K562 (cell line): ENCODE data around the gene RIC3. TPM values are rescaled to one million over a fixed set of nuclear protein-coding genes. Genes with fewer than 3 reads are reported as not detected.

ENCODE experiments used
- ATAC-seq: fragments of 200-7000 bp; cut with Tn5 transposase; 3 replicates; pipeline ENCODE4 v1.9.1; 2020; ENCODE audit warnings: moderate library complexity
- BruUV-seq: library from RNA; stranded (reverse); fragments of 400-500 nt; replicated peaks from 2 replicates; lab custom pipeline; 2021; lab: Mats Ljungman, UMichigan
- CTCF ChIA-PET: fragments of 300-600 bp; formaldehyde crosslinking; extraction: SDS; loops from one replicate; lab custom pipeline; 2021; ENCODE audit warnings: low intra/inter-chr PET ratio; lab: Yijun Ruan, JAX
- POLR2A ChIA-PET: fragments of 300-600, 350-650 bp; sonication (Branson Sonifier 250); formaldehyde crosslinking; extraction: SDS; loops from one replicate; lab custom pipeline; 2021; ENCODE audit warnings: antibody characterized with exemption, inconsistent platforms; lab: Yijun Ruan, JAX
- DNase-seq, 4 experiments: peaks; one replicate each; pipeline versions ENCODE4 v3.0.0 to v3.0.0-alpha.2; 2011 to 2018; ENCODE audit warnings: low spot score in 3 of 4, mixed read lengths in 3 of 4; ENCODE audit errors: extremely low read depth in 1 of 4
- FAIRE-seq: peaks from 2 replicates; lab custom pipeline; 2011; peaks lifted over from hg19 to GRCh38; lab: Jason Lieb, UNC
- H2AFZ ChIP-seq: 2 replicates; pipeline ENCODE4 v1.6.0; 2011; ENCODE audit warnings: low read depth, low read length, control low read depth, inconsistent platforms
- H3K27ac ChIP-seq: fragments of 200-600 bp; 3 replicates; pipeline ENCODE4 v1.8.0; 2011; ENCODE audit warnings: low read depth, mild to moderate bottlenecking, control low read depth, inconsistent platforms, low read length, moderate library complexity, mixed read lengths; ENCODE audit errors: extremely low read depth
- H3K27me3 ChIP-seq, 2 experiments: fragments of 300-600 bp in 1 of 2; 2 replicates in 1 of 2; 3 replicates in 1 of 2; pipeline versions ENCODE4 v1.6.0 to v1.8.0; 2011; ENCODE audit warnings: inconsistent platforms in 2 of 2, low read length in 2 of 2, mild to moderate bottlenecking in 1 of 2, mixed read lengths in 1 of 2, moderate library complexity in 1 of 2; ENCODE audit not compliant: control insufficient read depth in 2 of 2, insufficient read depth in 2 of 2
- H3K36me3 ChIP-seq: fragments of 300-600 bp; 3 replicates; pipeline ENCODE4 v1.8.0; 2011; ENCODE audit warnings: mild to moderate bottlenecking, low read length, inconsistent platforms; ENCODE audit not compliant: control insufficient read depth, insufficient read depth
- H3K4me1 ChIP-seq, 2 experiments: fragments of 200-600 bp in 1 of 2; replicated peaks in 1 of 2; 2 replicates in 1 of 2; 3 replicates in 1 of 2; pipeline versions ENCODE4 v1.5.1 to v1.8.0; 2011; ENCODE audit warnings: inconsistent platforms in 2 of 2, low read length in 2 of 2, mild to moderate bottlenecking in 1 of 2, mixed read lengths in 1 of 2, moderate library complexity in 1 of 2; ENCODE audit not compliant: control insufficient read depth in 2 of 2, insufficient read depth in 2 of 2
- H3K4me2 ChIP-seq: 2 replicates; pipeline ENCODE4 v1.6.1; 2011; ENCODE audit warnings: low read length, control low read depth, inconsistent platforms, mixed read lengths; ENCODE audit not compliant: insufficient read depth
- H3K4me3 ChIP-seq: fragments of 200-600 bp; sonication (generic), shearing (Covaris generic); 2 replicates; pipeline ENCODE4 v1.5.1; 2016; ENCODE audit warnings: control low read depth, inconsistent platforms
- H3K79me2 ChIP-seq: fragments of 200-600 bp; 3 replicates; pipeline ENCODE4 v1.8.0; 2011; ENCODE audit warnings: low read length, inconsistent platforms; ENCODE audit not compliant: control insufficient read depth, insufficient read depth
- H3K9ac ChIP-seq, 2 experiments: 2 replicates each; pipeline versions ENCODE4 v1.6.0 to v1.6.1; 2011; ENCODE audit warnings: low read depth in 2 of 2, low read length in 2 of 2, control low read depth in 1 of 2, inconsistent platforms in 1 of 2, mild to moderate bottlenecking in 1 of 2, mixed read lengths in 1 of 2; ENCODE audit not compliant: insufficient read depth in 1 of 2
- H3K9me1 ChIP-seq: one replicate; pipeline ENCODE4 v1.6.0; 2011; ENCODE audit warnings: inconsistent platforms, mild to moderate bottlenecking, low read length, moderate library complexity; ENCODE audit not compliant: control insufficient read depth, insufficient read depth
- H3K9me3 ChIP-seq: replicated peaks from 2 replicates; pipeline ENCODE4 v1.5.1; 2011; ENCODE audit warnings: low read depth, low read length, inconsistent platforms; ENCODE audit not compliant: control insufficient read depth, insufficient read depth
- H4K20me1 ChIP-seq: replicated peaks from 2 replicates; pipeline ENCODE4 v1.6.1; 2011; ENCODE audit warnings: low read length, inconsistent platforms, mixed read lengths; ENCODE audit not compliant: control insufficient read depth, insufficient read depth
- ADNP ChIP-seq: fragments of 200-800 bp; sonication (Bioruptor generic); IDR thresholded peaks from 2 replicates; pipeline ENCODE4 v1.6.1; 2016; ENCODE audit warnings: missing genetic modification characterization, missing compliant biosample characterization
- ERF ChIP-seq: fragments of 450-650 bp; formaldehyde crosslinking; IDR thresholded peaks from 2 replicates; pipeline ENCODE4 v1.4.0; 2020; ENCODE audit warnings: mild to moderate bottlenecking, mixed read lengths
- FOXA3 ChIP-seq, 2 experiments: fragments of 450-650 bp in 1 of 2; sonication (generic) in 1 of 2; formaldehyde crosslinking; IDR thresholded peaks in 1 of 2; conservative IDR thresholded peaks in 1 of 2; 2 replicates each; pipeline versions ENCODE4 v1.4.0 to v1.8.0; 2020 to 2022; ENCODE audit warnings: mild to moderate bottlenecking in 2 of 2, missing genetic modification reagents in 1 of 2
- NFIC ChIP-seq: fragments of 450-650 bp; IDR thresholded peaks from 2 replicates; pipeline ENCODE4 v1.6.1; 2017; ENCODE audit warnings: mild to moderate bottlenecking, inconsistent platforms
- NONO ChIP-seq, 2 experiments: fragments of 200-400 bp in 1 of 2; fragments of 450-650 bp in 1 of 2; formaldehyde crosslinking in 1 of 2; IDR thresholded peaks; 2 replicates each; pipeline ENCODE4 v1.6.1; 2017; ENCODE audit warnings: low read depth in 2 of 2, mild to moderate bottlenecking in 2 of 2, moderate library complexity in 2 of 2, low read length in 1 of 2
- SMARCC2 ChIP-seq: fragments of 450-650 bp; IDR thresholded peaks from 2 replicates; pipeline ENCODE4 v1.6.1; 2017; ENCODE audit warnings: antibody characterized with exemption, moderate library complexity, mild to moderate bottlenecking, low read depth
- SREBF1 ChIP-seq: fragments of 150-350 bp; IDR thresholded peaks from 2 replicates; pipeline ENCODE4 v1.6.1; 2014; ENCODE audit warnings: antibody characterized with exemption, low read depth, low read length, borderline replicate concordance
- WGBS: fragments of 100-300 bp; shearing (Covaris generic); methylation state at CpG from one replicate; pipeline ENCODE4 v1.1.6; 2016; ENCODE audit warnings: low coverage, mixed read lengths; ENCODE audit not compliant: insufficient coverage; ENCODE audit errors: missing lambda C conversion rate; 5-methylcytosine and 5-hydroxymethylcytosine counted together
- in situ Hi-C: fragments of 300-500 bp; cut with MboI; formaldehyde crosslinking; loops from 4 replicates; pipeline ENCODE4 v1.15.0; 2018; ENCODE audit warnings: inconsistent platforms, mixed read lengths
- intact Hi-C: fragments of 100-400 bp; cut with micrococcal nuclease; formaldehyde crosslinking; loops from 2 replicates; pipeline ENCODE4 v1.14.2; 2022
- polyA plus RNA-seq, 8 experiments: library from polyadenylated mRNA; depleted of rRNA in 4 of 8; stranded (reverse) in 5 of 8; unstranded in 3 of 8; fragments of >200 nt; fragmentation: Nextera tagmentation in 2 of 8; fragmentation: Illumina TruSeq in 1 of 8; extraction: Ambion mirVana in 2 of 8; extraction: Trizol in 1 of 8; gene quantifications; 2 replicates each; pipeline versions ENCODE4 v1.2.1 to v1.2.3, GENCODE V29; 2011 to 2014; ENCODE audit warnings: inconsistent platforms in 1 of 8, missing spikeins in 1 of 8
- total RNA-seq, 7 experiments: library from RNA; depleted of rRNA in 6 of 7; stranded (reverse); fragments of >200 nt in 6 of 7; fragmentation: Illumina TruSeq in 2 of 7; extraction: Trizol in 2 of 7; gene quantifications; 2 replicates each; pipeline versions ENCODE4 v1.2.1 to v1.2.3, GENCODE V29; 2011 to 2021; ENCODE audit warnings: low replicate concordance in 1 of 7

RIC3 gene
- total and polyA plus RNA-seq, 9 of the 15 experiments (the other 6 are each of a cell fraction or from before 2014, with no cell fraction given) = 0.03 to 0.16 (median 0.05) TPM; not detected in 4

- Histone ChIP-seq H3K79me2 (no peaks in the 10 kb centered on the region), H3K27ac (no peak overlapping the region), H3K36me3 (no peaks in the 10 kb centered on the region), H3K9me1 (no peaks in the 10 kb centered on the region), H2AFZ (no peak overlapping the region), H3K4me2 (no peak overlapping the region), H4K20me1 (no peaks in the 10 kb centered on the region; the same call in 1 of the 2 replicates), H3K4me1 (peaks cover 4 to 9% of the 10 kb centered on the region in 2 experiments; a peak in 3 of 5 replicates), H3K9ac (no peak overlapping the region), H3K9me3 (no peaks in the 10 kb centered on the region), H3K4me3 (no peak overlapping the region), H3K27me3 (no peaks in the 10 kb centered on the region)
- FAIRE-seq (no peak), ATAC-seq (no peak), DNase-seq (no peak)
- intact Hi-C loops (loop anchor here (10.0 kb wide), 1 partner anchor 365 kb away; no protein-coding TSS in a partner anchor), in situ Hi-C loops (no loop called here)
- ChIA-PET CTCF (interaction anchor here (0.6 kb wide), 1 partner anchor 129 kb away, joined by 4 read pairs; no protein-coding TSS in a partner anchor), POLR2A (no interaction called here)
- BruUV-seq = no TSS peak
- TF ChIP-seq SMARCC2 (no peak), NONO (IDR thresholded peaks at IDR 0.05; ENCODE audit: low read depth in 2 of 2, low read length in 1 of 2) (no peak), ADNP (no peak), SREBF1 (no peak), ERF (CRISPR knock-in tag) (no peak)
- 0% methylated on average over 2 of the region's 2 CpGs for WGBS
Measured at GRCh38 chr11:8199676-8200075, 30.9 kb upstream of the RIC3 start.

GRCh38 chr11:8196749-8197148 is 27.9 kb upstream of the RIC3 start:
- Histone ChIP-seq H2AFZ (no peak overlapping the region), H3K4me1 (peaks cover 0 to 3% of the 10 kb centered on the region in 2 experiments; a peak in 2 of 5 replicates), H3K79me2 (no peaks in the 10 kb centered on the region), H4K20me1 (peaks cover 9% of the 10 kb centered on the region), H3K9me1 (no peaks in the 10 kb centered on the region), H3K36me3 (no peaks in the 10 kb centered on the region), H3K9ac (no peak overlapping the region), H3K9me3 (no peaks in the 10 kb centered on the region), H3K4me3 (no peak overlapping the region), H3K27ac (no peak overlapping the region), H3K27me3 (peaks cover 0 to 6% of the 10 kb centered on the region in 2 experiments; a peak in 1 of 5 replicates), H3K4me2 (no peak overlapping the region)
- no TSS peak for BruUV-seq
- CTCF ChIA-PET = interaction anchor here (0.7 kb wide), 1 partner anchor 36 kb away, joined by 3 read pairs; no protein-coding TSS in a partner anchor
- DNase-seq (no peak), ATAC-seq (no peak), FAIRE-seq (no peak)
- POLR2A ChIA-PET = interaction anchor here (0.8 to 2.2 kb wide), 2 partner anchors 10 to 27 kb away, joined by 3 to 4 read pairs; no protein-coding TSS in a partner anchor
- TF ChIP-seq NFIC (peak; percentile 37), FOXA3 (CRISPR knock-in tag; conservative IDR thresholded peaks at IDR 0.05 in 1 of 2, IDR thresholded peaks at IDR 0.05 in 1 of 2) (no peak)
- intact Hi-C loops (loop anchor here (10.0 kb wide), 1 partner anchor 368 kb away; no protein-coding TSS in a partner anchor), in situ Hi-C loops (no loop called here)
